ENCODE measurements around the gene ZNF311.
"Not testable (repeated sequence)": the region's sequence is repeated elsewhere in the genome, so short reads cannot be mapped to it uniquely, and the experiment has no call there.

Gene ZNF311

GRCh38 chr6:28982476-28983266, 22.4 kb downstream of the ZNF311 start:
- no peak for DNase-seq

- peak; percentile 80 for DNase-seq
Observed at GRCh38 chr6:28981833-28982475, 23.2 kb downstream of the ZNF311 start.

GRCh38 chr6:28981431-28981832, 23.7 kb downstream of the ZNF311 start:
- peak; percentile 70 for DNase-seq

DNA sequence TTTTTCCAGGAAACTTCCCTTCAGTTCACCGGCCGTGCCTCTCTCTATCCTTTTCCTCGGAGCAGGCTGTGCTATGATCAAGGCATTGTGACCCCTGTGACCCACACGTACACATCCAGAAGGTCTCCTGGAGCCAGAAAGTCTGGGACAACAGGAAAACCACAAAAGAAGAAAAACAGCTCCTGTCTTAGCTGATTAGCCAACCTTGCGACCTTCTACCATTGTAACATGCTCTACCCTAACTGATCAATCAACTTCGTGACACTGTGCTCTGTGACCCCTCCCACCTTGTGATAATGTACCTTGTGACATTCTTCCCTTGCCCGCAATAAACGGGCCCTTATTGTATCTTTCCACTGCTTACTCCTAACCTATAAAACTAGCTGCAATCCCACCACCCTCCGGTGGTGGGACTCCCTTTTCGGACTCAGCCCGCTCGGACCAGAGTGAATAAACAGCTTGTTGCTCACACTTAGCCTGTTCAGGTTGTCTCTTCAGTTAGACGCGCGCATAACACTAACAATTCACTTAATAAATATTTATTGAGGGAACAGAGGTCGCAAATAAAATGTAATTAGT, 24.2 kb downstream of the ZNF311 start:
- DNase-seq: peak; percentile 40

DNA sequence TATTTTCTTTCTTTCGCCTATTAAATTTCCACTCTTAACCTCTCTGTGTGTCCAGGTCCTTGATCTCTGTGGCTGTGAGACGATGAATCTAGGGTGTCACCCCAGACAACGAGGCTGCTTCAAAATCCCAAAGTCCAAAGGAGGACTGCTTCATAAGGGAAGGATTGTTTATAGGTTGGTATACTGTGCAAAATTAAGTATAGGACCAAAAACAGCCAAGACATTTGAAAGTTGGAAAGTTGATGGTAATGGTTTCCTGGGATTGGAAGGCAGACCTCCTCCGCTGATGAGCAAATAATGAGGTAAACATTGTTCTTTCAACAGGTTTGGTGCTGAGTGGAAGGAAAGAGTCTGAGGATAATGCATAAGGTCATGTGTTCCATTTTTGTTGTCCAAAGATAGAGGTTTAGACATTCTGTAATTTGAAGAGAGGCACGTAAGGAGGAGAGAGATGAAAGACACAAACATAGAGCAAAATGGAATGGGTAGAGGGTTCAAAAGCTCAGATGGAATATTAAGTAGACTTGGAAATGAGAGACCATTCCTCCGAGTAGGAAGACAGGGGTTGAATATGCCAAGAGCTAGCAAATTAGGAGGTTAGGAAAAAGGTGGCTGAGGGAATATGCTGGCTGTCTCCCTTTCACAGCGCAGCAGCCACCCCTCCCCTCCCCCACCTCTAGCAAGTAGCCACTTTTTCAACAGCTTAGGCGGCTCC, 24.8 kb downstream of the ZNF311 start:
- DNase-seq: no peak

GRCh38 chr6:28979679-28980078, 25.4 kb downstream of the ZNF311 start:
- no peak for DNase-seq

DNA sequence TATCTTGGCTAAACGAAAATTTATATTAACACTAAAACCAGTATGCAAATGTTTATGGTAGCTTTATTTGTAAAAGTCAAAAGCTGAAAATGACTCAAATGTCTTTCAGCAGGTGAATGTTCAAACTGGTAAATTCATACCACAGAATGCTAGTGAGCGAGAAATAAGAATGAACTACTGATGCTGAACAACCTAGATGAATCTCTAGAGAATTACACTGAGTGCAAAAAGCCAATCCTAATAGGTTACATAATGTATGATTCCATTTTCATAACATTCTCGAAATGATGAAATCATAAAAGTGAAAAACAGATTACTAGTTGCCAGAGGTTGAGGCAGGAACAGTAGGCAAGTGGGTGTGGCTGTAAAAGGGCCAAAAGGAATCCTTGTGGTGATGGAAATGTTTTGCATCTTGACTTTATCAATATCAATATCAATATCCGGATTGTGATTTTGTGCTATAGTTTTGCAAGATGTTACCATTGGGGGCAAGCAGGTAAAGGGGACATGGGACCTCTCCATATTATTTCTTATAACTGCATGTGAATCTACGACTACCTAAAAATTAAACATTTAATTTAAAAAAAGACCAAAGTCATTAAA, 26.1 kb downstream of the ZNF311 start:
- no peak for DNase-seq

GRCh38 chr6:28978133-28978491, 27.0 kb downstream of the ZNF311 start:
- DNase-seq: no peak

DNA sequence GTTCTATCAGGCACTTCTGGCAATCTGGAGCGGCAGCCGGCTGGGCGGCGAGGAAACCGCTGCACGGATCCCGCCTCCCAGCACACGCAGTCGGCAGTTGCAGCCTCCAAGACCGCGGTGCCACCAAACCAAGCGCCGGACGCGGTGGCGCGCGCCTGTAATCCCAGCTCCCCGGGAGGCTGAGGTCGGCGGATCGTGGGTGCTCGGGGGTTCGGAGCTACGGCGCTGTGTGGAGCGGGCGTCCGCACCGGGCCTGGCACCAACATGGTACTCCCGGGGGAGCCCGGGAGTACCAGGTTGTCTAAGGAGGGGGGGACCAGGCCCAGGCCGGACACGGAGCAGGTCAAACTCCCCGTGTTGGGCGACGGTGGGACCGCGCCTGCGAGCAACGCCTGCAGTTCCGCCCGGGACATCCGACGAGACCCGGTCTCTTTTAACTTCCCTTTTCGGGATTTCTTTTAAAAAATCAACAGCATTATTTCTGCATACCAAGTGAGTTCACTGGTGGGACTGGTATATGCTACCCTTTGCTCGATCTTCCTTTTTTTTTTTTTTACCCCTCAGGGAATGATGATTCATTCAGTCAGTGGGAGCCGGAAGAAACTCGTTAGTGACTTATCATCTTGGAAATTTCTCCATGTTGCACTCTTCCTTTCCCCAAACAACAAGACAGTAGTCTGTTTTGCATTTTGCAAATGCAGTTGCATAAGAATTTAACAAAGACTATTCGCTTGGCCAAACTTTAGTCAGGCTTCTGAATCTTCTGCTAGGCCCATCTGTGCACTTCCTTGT, 27.6 kb downstream of the ZNF311 start:
- DNase-seq: peak; percentile 10

DNA sequence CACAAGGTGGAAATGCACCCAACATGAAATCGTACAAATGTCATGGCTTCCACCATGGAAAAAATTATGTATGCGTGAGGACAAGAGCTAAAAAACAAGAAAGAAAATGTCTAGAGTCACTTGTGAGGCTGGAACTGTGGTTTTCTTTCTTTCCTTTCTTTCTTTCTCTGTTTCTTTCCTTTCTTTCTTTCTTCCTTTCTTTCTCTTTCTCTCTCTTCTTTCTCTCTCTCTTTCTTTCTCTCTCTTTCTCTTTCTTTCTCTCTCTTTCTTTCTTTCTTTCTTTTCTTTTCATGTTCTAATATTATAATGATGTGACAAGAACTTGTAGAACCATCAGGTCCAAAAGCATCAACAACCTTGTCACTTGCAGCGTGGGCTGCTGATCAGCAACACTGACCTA, 28.4 kb downstream of the ZNF311 start:
- no peak for DNase-seq

DNA sequence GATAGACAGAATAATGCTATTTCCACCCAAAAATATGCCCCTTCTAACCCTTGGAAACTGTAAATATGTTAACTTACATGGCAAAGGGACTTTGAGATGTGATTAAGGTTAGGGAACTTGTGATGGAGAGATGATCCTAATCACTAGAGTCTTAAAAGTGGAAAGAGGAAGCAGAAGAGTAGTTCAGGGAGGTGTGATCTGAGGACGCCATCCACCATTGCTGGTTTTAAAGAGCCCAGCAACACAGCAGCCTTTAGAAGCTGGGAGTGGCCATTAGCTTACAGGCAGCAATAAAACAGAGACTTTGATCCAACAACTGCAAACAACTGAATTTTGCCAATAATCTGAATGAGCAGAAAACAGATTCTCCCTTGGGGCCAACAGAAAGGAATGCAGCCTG, 30.6 kb downstream of the ZNF311 start:
- no peak for DNase-seq

DNA sequence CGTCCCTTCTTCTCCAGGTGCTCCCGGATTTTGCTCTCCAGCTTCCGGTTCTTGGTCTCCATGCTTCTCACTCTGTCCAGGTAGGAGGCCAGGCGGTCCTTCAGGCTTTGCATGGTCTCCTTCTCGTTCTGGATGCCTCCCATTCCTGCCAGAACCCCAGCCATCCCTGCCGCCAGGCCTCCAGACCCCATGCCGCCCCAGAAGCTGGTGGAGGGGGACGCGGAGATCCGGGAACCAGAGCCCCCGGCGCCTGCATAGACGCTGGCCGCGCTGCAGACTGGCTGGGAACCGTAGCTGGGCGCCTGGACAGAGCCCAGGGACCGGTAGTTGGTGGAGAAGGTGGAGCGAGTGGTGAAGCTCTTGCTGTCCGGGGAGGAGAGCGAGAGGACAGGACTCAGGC, 35.1 kb downstream of the ZNF311 start:
- DNase-seq: not testable (repeated sequence)

DNA sequence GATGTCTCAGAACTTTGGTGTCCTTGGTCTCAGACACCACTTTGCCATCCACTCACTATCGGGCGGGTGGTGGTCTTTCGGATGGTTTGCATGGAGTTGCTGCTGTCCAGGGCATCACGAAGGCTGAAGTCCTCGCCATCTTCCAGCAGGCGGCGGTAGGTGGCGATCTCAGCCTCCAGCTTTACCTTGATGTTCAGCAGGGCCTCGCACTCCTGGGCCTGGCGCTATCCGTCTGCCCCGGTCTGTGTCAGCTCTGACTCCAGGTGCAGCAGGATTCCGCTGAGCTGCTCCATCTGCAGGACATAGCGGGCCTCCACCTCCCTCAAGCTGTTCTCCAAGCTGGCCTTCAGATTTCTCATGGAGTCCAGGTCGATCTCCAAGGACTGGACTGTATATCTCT, 36.0 kb downstream of the ZNF311 start:
- DNase-seq: no peak

GRCh38 chr6:28968476-28968875, 36.6 kb downstream of the ZNF311 start:
- DNase-seq: no peak

GRCh38 chr6:28965706-28966105, 39.4 kb downstream of the ZNF311 start:
- no peak for DNase-seq

- no peak for DNase-seq
Observed at GRCh38 chr6:28960846-28961500, 44.1 kb downstream of the ZNF311 start.

- not testable (repeated sequence) for DNase-seq
Observed at GRCh38 chr6:28958561-28959243, 46.4 kb downstream of the ZNF311 start.

DNA sequence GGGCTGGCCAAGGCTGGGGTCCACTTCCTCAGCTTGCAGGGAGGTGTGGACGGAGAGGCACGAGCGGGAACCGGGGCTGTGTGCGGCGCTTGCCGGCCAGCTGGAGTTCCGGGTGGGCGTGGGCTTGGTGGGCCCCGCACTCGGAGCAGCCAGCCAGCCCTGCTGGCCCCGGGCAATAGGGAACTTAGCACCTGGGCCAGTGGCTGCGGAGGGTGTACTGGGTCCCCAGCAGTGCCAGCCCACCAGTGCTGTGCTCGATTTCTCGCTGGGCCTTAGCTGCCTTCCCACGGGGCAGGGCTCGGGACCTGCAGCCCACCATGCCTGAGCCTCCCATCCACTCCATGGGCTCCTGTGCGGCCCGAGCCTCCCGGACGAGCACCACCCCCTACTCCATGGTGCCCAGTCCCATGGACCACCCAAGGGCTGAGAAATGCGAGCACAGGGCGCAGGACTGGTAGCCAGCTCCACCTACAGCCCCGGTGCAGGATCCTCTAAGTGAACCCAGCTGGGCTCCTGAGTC, 47.3 kb downstream of the ZNF311 start:
- DNase-seq: not testable (repeated sequence)

- DNase-seq: no peak
Observed at GRCh38 chr6:28956331-28956730, 48.8 kb downstream of the ZNF311 start.

DNA sequence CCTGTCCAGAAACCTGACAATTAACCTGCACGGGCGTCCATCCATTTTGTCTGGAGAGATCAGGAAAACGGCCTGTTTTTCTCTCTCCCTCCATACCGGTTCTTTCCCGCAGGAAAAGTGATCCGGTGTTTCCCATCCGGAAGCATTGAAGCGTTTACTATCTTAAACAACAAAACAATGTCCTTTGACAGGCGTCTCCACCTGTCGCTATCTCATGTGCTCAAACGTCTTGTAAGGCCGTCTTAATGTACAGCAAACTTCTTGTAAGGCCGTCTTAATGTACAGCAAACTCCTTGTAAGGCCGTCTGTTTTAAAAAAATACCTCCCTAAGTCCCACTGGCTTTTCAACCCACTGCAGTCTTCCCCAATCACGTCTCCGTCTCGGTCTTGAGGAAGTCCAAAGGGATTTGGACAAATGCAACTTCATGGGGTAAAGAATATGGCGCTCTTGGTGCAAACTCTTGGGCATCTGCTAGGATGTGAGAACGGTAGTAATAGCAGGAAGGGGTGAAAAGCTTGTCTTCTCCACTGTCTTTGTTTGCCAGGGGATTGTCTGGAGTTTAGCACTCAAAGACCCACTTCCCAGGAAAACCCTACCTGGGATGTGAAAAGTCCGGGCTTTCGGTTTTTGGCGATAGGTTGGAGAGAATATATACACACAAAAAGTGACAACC, 51.4 kb downstream of the ZNF311 start:
- DNase-seq: no peak
